A172 (cell line): ENCODE measurements around the gene CISTR. TPM values are rescaled to one million over a fixed set of nuclear protein-coding genes. Genes with fewer than 3 reads are reported as not detected.
"Not testable (repeated sequence)": the region's sequence is repeated elsewhere in the genome, so short reads cannot be mapped to it uniquely, and the experiment has no call there.

Source experiments
- DNase-seq: peaks from one replicate; pipeline ENCODE4 v3.0.0-alpha.2; 2015; ENCODE audit warnings: low spot score
- total RNA-seq: library from RNA; depleted of rRNA; stranded (reverse); fragments of >200 nt; shearing (Covaris generic); gene quantifications from 2 replicates; pipeline ENCODE4 v1.2.3, GENCODE V29; 2014

The CISTR gene
- total RNA-seq, 1 experiment from 2014 or later, result not detected

DNA sequence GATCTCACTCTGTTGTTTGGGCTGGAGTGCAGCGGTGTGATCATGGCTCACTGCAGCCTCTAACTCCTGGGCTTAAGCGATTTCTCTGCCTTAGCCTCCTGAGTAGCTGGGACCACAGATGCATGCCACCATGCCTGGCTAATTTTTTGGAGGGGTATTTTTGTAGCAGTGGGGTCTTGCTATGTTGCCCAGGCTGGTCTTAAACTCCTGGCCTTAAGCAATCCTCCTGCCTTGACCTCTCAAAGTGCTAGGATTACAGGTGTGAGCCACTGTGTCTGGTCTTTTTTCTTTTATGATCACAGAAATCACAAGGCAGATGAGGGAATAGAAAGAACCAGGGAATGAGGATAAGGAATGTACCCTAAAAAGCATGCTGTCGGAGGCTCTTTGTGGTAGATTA lies 11.0 kb upstream of the CISTR start:
- not testable (repeated sequence) for DNase-seq

DNA sequence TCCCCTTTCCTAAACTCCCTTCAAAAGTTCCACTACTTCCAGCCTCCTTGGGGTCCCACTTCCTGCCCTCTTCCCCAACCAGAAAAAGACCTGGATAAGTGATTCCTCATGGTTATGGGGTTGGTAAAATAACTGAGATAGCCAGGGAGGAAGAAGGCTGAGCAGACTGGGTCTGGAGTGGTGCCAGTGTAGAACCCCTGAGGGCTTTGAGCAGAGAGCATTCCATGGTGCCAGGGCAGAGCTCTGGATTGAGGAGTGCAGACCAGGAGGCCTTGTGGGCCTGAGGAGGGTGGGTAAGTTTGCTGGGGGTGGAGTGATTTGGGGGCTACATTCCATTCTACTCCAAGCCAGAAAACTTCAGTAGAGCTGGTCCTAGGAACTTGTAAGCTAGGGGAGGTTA lies 9.5 kb upstream of the CISTR start:
- DNase-seq, result no peak

GRCh38 chr12:53759261-53759660 lies 7.5 kb upstream of the CISTR start:
- DNase-seq, result peak; percentile 5

- DNase-seq, result no peak
Observed at GRCh38 chr12:53758730-53759103, 6.9 kb upstream of the CISTR start.

GRCh38 chr12:53758081-53758729 lies 6.4 kb upstream of the CISTR start:
- DNase-seq, result no peak

DNA sequence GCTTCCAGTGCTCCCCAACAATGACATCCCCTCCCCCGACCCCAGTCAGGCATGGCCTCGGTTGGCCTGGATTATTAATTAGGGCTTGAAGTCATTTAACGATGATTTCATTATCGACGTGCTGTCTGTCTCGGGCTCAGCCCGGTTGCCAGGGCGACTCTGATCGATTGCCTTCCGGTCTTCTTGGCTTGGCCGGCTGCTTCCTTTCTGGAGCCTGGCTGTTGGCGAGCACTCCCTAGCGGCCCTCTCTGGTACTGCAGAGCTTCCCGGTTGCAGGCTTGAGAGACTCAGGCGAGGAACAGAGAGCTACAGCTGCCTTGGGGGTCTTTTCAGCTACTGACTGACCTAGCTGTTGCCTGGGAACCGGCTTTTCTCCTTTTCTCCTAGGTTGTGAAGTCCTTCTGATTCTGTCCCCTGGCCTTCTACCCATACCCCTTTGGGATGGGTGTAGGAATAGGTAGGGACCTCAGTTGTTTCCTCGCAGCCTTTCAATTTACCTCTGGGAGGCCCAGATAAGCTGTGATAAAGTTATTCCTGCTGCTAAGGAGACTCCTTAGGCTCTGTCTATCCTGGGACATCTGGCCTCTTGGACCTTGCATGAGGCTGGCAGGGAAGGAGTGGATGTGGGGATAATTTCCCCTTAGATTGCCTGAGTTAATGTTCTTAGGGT lies 5.5 kb upstream of the CISTR start:
- no peak for DNase-seq

DNA sequence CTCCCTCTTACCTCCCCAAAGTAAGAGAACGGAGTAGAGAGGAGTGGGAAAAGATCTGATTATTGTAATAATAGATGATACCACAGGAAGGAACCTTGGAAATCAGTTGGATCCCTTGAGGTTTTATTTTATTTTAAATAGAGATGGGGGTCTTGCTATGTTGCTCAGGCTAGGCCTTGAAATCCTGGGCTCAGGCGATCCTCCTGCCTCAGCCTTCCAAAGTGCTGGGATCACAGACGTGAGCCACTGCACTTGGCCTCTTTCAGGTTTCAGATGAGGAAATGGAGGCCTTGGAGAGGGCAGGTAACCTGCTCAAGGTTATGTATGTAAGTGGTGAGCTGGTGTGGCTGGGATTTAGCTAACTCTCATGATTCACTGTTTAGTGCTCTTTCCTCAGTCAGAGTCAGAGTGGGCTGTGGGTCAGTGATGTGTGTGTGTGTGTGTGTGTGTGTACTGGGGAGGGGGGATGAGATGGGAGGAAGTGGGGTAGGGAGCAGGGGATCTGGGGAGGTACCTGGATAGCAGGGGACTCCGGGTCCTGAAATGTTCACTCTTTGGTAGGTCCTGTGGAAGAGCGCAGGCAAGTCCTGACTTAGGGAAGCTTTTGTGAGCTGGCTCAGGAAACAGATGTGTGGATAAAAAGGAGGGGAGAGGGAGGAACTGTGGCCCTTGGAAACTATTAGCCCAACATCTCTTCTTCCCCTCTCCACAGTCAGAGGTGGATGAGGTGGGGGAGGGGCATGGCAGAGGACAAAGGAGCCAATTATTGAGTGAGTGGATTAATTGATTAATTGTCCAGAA lies 4.7 kb upstream of the CISTR start:
- no peak for DNase-seq

- DNase-seq, result no peak
Observed at GRCh38 chr12:53755893-53756292, 4.1 kb upstream of the CISTR start.

GRCh38 chr12:53755451-53755891 lies 3.7 kb upstream of the CISTR start:
- DNase-seq, result no peak

DNA sequence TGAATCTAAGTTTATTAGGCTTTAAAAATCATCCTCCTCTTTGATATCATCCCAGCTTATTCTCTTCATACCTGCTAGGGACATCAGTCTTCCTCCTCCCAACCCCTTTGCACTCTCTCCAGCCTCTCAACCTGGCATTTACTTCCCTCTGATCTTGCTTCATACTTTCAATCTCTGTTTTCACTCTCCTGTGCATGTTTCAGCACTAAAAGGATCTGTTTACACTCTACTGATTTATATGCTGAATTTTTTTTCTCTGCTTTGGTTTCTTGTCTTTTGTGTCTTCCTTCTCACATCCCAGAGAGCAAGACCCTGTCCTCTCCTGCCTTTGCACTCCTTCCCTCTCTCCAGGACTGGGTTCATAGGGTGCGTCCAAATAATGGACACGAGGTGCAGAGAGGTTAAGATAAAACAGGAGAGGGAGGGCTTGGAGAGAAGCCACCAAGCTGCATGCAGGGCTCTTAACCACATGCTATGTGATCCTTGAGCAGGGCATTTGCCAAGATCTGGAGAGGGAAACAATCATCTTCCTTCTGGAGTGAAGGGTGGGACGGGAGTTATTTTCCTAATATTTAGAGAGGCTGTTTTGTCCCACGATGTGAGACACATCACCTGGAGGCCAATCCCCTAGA lies 3.0 kb upstream of the CISTR start:
- DNase-seq, result peak; percentile 34

DNA sequence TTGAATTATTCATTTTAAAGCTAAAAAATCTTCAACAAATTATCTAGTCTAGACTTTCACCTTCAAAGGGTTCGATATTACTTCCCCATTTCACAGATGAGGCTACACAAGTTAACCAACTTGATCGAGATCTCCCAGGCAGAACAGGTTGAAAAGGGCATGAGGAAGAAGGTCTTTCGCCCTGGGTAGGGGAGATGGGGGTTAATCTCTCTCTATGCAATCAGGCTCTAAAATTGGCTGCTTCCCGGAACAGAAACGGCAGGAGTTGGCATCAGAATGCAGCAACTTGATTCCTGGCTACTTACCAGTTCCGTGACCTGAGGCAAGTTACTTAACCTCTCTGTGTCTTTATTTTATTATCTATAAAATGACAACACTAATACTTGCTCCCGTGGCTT lies 2.4 kb upstream of the CISTR start:
- DNase-seq, result no peak

DNA sequence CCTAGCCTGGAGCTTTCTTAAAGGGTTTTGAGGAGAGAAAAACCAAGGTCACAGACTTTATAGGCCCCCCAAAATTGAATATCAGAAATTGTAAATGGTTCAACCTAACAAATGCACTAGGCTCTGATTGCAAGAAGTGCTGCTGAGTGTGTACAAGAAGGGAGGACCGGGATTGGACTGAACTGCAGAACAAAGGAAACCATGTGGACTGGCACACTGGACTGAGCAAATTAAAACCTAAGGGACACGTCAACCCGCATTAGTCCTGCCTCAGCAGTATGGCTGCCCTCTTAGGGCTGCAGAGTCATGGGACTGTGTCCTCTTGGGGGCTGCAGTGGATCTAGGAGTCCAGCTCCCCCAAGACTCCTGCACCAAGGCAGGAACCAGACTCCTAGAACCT lies 842 bp upstream of the CISTR start:
- no peak for DNase-seq

DNA sequence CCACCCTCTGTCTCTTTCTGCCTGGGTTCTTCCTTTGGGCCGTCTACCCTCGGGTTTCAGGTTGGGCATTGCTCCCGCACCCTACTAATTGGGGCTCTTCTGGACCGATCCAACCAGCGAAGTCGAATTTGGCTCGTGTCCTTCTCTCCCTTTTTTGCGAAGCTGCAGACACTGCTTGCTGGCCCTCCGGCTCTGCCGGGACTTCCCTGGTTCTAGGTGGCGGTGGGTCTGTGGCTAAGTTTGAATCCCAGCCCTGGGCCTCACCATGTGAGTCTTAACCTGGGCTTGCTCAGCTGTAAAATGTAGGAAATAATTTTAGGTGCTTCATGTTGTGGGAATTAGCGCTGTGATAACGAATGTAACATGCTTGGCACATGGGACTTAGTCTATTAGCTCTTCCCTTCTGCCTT lies 418 bp upstream of the CISTR start:
- no peak for DNase-seq

DNA sequence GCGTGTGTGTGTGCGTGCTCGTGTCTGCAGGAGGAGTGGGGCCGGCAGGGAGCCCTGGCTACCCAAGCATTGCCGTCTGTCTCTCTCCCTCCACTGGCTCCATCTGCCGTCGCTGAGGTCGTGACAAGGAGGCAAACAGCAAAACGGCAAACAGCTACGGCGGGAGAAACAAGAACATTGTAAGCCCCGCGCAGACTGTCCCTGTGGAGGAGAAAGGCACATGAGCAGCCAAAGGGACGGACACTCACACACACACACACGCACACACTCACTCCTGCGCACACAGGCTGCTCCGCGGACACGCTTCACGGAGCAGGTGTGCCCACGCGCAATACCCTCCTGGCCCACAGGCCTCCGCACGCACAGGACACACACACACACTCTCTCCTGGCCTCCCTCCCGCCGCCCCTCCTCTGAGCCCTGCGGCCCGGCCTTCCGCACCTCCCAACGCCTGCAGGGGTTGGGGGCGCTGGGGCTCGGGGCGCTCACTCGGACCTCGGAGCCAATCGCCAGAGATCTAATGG lies 905 bp downstream of the CISTR start:
- DNase-seq, result no peak

GRCh38 chr12:53749986-53750811 lies 1.6 kb downstream of the CISTR start:
- DNase-seq, result no peak

DNA sequence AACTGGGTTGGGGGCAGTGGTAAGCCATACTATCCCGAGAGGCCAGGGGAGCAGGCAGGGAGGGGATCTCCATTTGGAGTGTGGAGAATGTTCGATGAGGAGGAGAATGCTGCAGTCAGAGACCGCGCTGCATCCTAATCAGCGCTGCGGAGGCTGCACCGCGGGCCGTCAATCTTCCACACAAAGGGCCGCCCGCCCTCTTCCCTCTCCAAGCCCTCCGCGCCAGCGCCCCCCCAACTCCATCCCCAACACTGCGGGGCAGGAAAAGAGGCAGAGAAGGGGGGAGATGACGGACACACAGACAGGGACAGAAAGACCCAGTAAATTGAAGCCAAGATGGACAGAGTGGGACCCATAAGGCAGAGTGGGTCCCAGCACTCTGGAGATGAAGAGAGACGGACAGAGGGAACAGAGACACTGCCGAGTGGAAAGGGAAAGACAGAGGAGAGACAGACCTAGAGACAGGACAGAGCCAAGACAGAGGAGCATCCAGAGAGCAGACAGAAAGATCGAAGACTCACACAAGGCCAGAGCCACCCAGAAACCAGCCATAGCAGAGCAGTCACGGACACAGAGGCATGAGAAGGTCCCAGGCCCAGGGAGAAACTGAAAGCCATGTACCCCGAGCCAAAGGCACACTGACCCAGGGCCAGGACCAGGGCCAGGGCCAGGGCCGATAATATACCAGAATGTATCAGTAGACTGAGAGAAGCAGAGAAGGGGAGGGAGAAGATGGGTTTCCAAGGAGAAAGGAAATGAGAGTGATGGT lies 3.5 kb downstream of the CISTR start:
- DNase-seq, result no peak

- no peak for DNase-seq
Observed at GRCh38 chr12:53747095-53747494, 4.7 kb downstream of the CISTR start.

DNA sequence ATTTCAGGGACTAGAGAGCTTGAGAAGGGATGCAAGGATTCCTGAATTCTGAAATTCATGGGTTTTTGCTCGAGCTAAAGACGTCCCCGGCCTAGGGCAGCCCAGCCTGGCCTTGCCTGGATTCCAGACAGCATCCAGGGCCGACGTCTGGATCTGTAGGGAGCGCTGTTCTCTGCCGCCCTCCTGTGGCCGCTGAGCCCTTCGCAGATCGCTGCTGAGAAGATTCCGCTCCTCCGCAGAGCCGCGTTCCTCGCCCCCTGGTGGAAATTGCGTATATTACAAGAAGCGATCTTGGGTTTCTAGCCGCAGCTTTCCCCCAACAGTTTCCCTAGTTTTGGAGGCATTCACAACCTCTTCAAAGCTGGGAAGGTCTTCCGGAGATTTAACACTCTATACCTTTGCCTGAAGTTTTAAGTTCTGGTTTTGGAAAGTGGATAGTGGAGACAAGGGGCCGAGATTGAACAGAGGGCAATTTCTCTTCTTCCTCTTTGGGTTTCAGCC lies 5.1 kb downstream of the CISTR start:
- peak; percentile 75 for DNase-seq

GRCh38 chr12:53744751-53745150 lies 7.0 kb downstream of the CISTR start:
- no peak for DNase-seq

DNA sequence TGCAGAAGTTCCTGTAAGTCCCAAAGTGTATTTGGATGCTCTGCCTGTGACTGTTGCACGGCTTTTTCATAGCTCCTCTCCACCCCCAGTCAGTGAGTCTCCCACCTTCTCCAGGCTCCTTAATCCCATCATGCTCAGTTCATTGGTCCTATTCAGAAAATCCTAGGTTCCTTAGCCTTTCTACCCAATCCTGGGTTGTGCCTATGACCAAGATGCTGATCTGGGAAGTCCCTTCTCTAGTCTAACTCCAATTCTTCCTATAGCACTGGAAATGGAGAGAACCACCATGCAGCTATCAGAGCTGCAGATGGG lies 7.7 kb downstream of the CISTR start:
- no peak for DNase-seq
